ENCODE results near the gene PTPRS. TPM values are rescaled to one million over a fixed set of nuclear protein-coding genes. Genes with fewer than 3 reads are reported as not detected.
"Not testable (repeated sequence)": the region's sequence is repeated elsewhere in the genome, so short reads cannot be mapped to it uniquely, and the experiment has no call there.

The PTPRS gene
- total RNA-seq, result 1 to 10 TPM; 2.0 to 2.7 TPM

- H3K27me3 Mint-ChIP-seq (ENCODE audit: low read depth), result peaks cover 46% of the 10 kb centered on the region
Measured at GRCh38 chr19:5340637-5341447, at the start of gene PTPRS. Gene PTPRS (minus strand): TSS chr19:5340812. CDS start chr19:5286140, 54,672 bp downstream.

GRCh38 chr19:5389353-5389752 lies 48.7 kb upstream of the PTPRS start:
- peaks cover 0 to 11% of the 10 kb centered on the region in 2 donors for H3K9me3 Mint-ChIP-seq

More at GRCh38 chr19:5340637-5341447, at the start of gene PTPRS:
- Mint-ChIP-seq H3K4me3 (peak within 1 kb of the TSS; percentile 82 to 83), H3K36me3 (ENCODE audit: insufficient read depth in 2 of 2) (no peaks in the 10 kb centered on the region), H3K9me3 (no peaks in the 10 kb centered on the region), H3K4me1 (ENCODE audit: low read depth) (peaks cover 9% of the 10 kb centered on the region), H3K27ac (no peak within 1 kb of the TSS)
- DNase-seq (peak; percentile 76 to 80), ATAC-seq (replicated peaks in 1 of 2) (peak; percentile 82 to 87)

GRCh38 chr19:5387472-5387871 lies 46.9 kb upstream of the PTPRS start:
- H3K27me3 Mint-ChIP-seq (ENCODE audit: low read depth), result peaks cover 19% of the 10 kb centered on the region
- H3K36me3 Mint-ChIP-seq (ENCODE audit: insufficient read depth in 2 of 2), result peaks cover 9 to 12% of the 10 kb centered on the region in 2 donors

More at GRCh38 chr19:5389353-5389752, 48.7 kb upstream of the PTPRS start:
- H3K27me3 Mint-ChIP-seq (ENCODE audit: low read depth), result peaks cover 34% of the 10 kb centered on the region
- H3K36me3 Mint-ChIP-seq (ENCODE audit: insufficient read depth in 2 of 2), result peaks cover 3 to 7% of the 10 kb centered on the region in 2 donors
- no peak for ATAC-seq (replicated peaks in 1 of 2)
- no peak for DNase-seq
- H3K27ac Mint-ChIP-seq, result no peak overlapping the region
- no peak overlapping the region for H3K4me3 Mint-ChIP-seq
- no peaks in the 10 kb centered on the region for H3K4me1 Mint-ChIP-seq (ENCODE audit: low read depth)

GRCh38 chr19:5386841-5387240 lies 46.2 kb upstream of the PTPRS start:
- Mint-ChIP-seq H3K4me1 (ENCODE audit: low read depth) (no peaks in the 10 kb centered on the region), H3K9me3 (peaks cover 7 to 12% of the 10 kb centered on the region in 2 donors), H3K4me3 (no peak overlapping the region), H3K27me3 (ENCODE audit: low read depth) (peaks cover 19% of the 10 kb centered on the region), H3K27ac (no peak overlapping the region), H3K36me3 (ENCODE audit: insufficient read depth in 2 of 2) (peaks cover 12 to 14% of the 10 kb centered on the region in 2 donors)
- no peak for ATAC-seq (replicated peaks in 1 of 2)
- DNase-seq, result no peak

More at GRCh38 chr19:5387472-5387871, 46.9 kb upstream of the PTPRS start:
- peaks cover 5 to 11% of the 10 kb centered on the region in 2 donors for H3K9me3 Mint-ChIP-seq
- no peak overlapping the region for H3K4me3 Mint-ChIP-seq
- ATAC-seq (replicated peaks in 1 of 2) (no peak), DNase-seq (no peak)
- H3K4me1 Mint-ChIP-seq (ENCODE audit: low read depth), result no peaks in the 10 kb centered on the region
- H3K27ac Mint-ChIP-seq, result no peak overlapping the region

- peaks cover 9 to 13% of the 10 kb centered on the region in 2 donors for H3K36me3 Mint-ChIP-seq (ENCODE audit: insufficient read depth in 2 of 2)
- not testable (repeated sequence) for ATAC-seq (replicated peaks in 1 of 2); H3K4me3 Mint-ChIP-seq; DNase-seq; H3K27ac Mint-ChIP-seq; H3K9me3 Mint-ChIP-seq; H3K4me1 Mint-ChIP-seq (ENCODE audit: low read depth)
- H3K27me3 Mint-ChIP-seq (ENCODE audit: low read depth), result peaks cover 15% of the 10 kb centered on the region
Measured at GRCh38 chr19:5381197-5381596, 40.6 kb upstream of the PTPRS start.

GRCh38 chr19:5380215-5380919 lies 39.8 kb upstream of the PTPRS start:
- Mint-ChIP-seq H3K27me3 (ENCODE audit: low read depth) (peaks cover 18% of the 10 kb centered on the region), H3K4me1 (ENCODE audit: low read depth) (no peaks in the 10 kb centered on the region), H3K9me3 (peaks cover 4 to 10% of the 10 kb centered on the region in 2 donors), H3K4me3 (no peak overlapping the region), H3K27ac (no peak overlapping the region), H3K36me3 (ENCODE audit: insufficient read depth in 2 of 2) (peaks cover 9 to 13% of the 10 kb centered on the region in 2 donors)
- ATAC-seq (replicated peaks in 1 of 2), result no peak
- no peak for DNase-seq

GRCh38 chr19:5376928-5377327 lies 36.3 kb upstream of the PTPRS start:
- no peak for DNase-seq
- Mint-ChIP-seq H3K9me3 (peaks cover 4 to 6% of the 10 kb centered on the region in 2 donors), H3K27me3 (ENCODE audit: low read depth) (peaks cover 12% of the 10 kb centered on the region), H3K4me3 (no peak overlapping the region), H3K36me3 (ENCODE audit: insufficient read depth in 2 of 2) (peaks cover 3 to 4% of the 10 kb centered on the region in 2 donors), H3K4me1 (ENCODE audit: low read depth) (no peaks in the 10 kb centered on the region), H3K27ac (no peak overlapping the region)
- ATAC-seq (replicated peaks in 1 of 2), result no peak

GRCh38 chr19:5372572-5373200 lies 32.1 kb upstream of the PTPRS start:
- no peaks in the 10 kb centered on the region for H3K36me3 Mint-ChIP-seq (ENCODE audit: insufficient read depth in 2 of 2)
- H3K27ac Mint-ChIP-seq, result no peak overlapping the region
- no peak overlapping the region for H3K4me3 Mint-ChIP-seq
- H3K9me3 Mint-ChIP-seq, result peaks cover 0 to 2% of the 10 kb centered on the region in 2 donors
- no peaks in the 10 kb centered on the region for H3K4me1 Mint-ChIP-seq (ENCODE audit: low read depth)
- peaks cover 7% of the 10 kb centered on the region for H3K27me3 Mint-ChIP-seq (ENCODE audit: low read depth)
- ATAC-seq (replicated peaks in 1 of 2) (no peak), DNase-seq (no peak)

- no peaks in the 10 kb centered on the region for H3K4me1 Mint-ChIP-seq (ENCODE audit: low read depth)
- no peak overlapping the region for H3K27ac Mint-ChIP-seq
- H3K36me3 Mint-ChIP-seq (ENCODE audit: insufficient read depth in 2 of 2), result no peaks in the 10 kb centered on the region
- ATAC-seq (replicated peaks in 1 of 2) (peak; percentile 33 to 41), DNase-seq (peak; percentile 65 to 73)
- no peaks in the 10 kb centered on the region for H3K27me3 Mint-ChIP-seq (ENCODE audit: low read depth)
- H3K9me3 Mint-ChIP-seq, result peaks cover 0 to 2% of the 10 kb centered on the region in 2 donors
- no peak overlapping the region for H3K4me3 Mint-ChIP-seq
Measured at GRCh38 chr19:5369962-5370367, 29.4 kb upstream of the PTPRS start.

GRCh38 chr19:5369304-5369703 lies 28.7 kb upstream of the PTPRS start:
- ATAC-seq (replicated peaks in 1 of 2), result no peak
- Mint-ChIP-seq H3K27ac (no peak overlapping the region), H3K4me1 (ENCODE audit: low read depth) (no peaks in the 10 kb centered on the region), H3K4me3 (no peak overlapping the region), H3K9me3 (peaks cover 0 to 2% of the 10 kb centered on the region in 2 donors), H3K36me3 (ENCODE audit: insufficient read depth in 2 of 2) (no peaks in the 10 kb centered on the region), H3K27me3 (ENCODE audit: low read depth) (no peaks in the 10 kb centered on the region)
- no peak for DNase-seq

- peaks cover under 1% of the 10 kb centered on the region for H3K27me3 Mint-ChIP-seq (ENCODE audit: low read depth)
- ATAC-seq (replicated peaks in 1 of 2) (no peak), DNase-seq (no peak)
- H3K27ac Mint-ChIP-seq, result no peak overlapping the region
- H3K9me3 Mint-ChIP-seq, result peaks cover 0 to 2% of the 10 kb centered on the region in 2 donors
- H3K36me3 Mint-ChIP-seq (ENCODE audit: insufficient read depth in 2 of 2), result no peaks in the 10 kb centered on the region
- H3K4me3 Mint-ChIP-seq, result no peak overlapping the region
- H3K4me1 Mint-ChIP-seq (ENCODE audit: low read depth), result no peaks in the 10 kb centered on the region
Measured at GRCh38 chr19:5367530-5368133, 27.0 kb upstream of the PTPRS start.

- DNase-seq (no peak), ATAC-seq (replicated peaks in 1 of 2) (no peak)
- Mint-ChIP-seq H3K27me3 (ENCODE audit: low read depth) (peaks cover 6% of the 10 kb centered on the region), H3K27ac (no peak overlapping the region), H3K9me3 (no peaks in the 10 kb centered on the region), H3K36me3 (ENCODE audit: insufficient read depth in 2 of 2) (no peaks in the 10 kb centered on the region), H3K4me1 (ENCODE audit: low read depth) (no peaks in the 10 kb centered on the region), H3K4me3 (no peak overlapping the region)
Measured at GRCh38 chr19:5365905-5366304, 25.3 kb upstream of the PTPRS start.
